Measurements from ENCODE around the gene KRTAP5-11. TPM values are rescaled to one million over a fixed set of nuclear protein-coding genes. Genes with fewer than 3 reads are reported as not detected.
A peak's percentile ranks its signal among the peaks of the same experiment; 100 is the strongest.

KRTAP5-11 gene
- total RNA-seq, 1 donor, result not detected

GRCh38 chr11:71566081-71566620, 16.5 kb downstream of the KRTAP5-11 start:
- no peak overlapping the region for H3K4me3 ChIP-seq (ENCODE audit: low read depth, low read length)
- no peak for DNase-seq (ENCODE audit: low read depth)
- TF ChIP-seq CTCF (IDR thresholded peaks at IDR 0.05; ENCODE audit: insufficient read depth, low read depth, low read length), result no peak

GRCh38 chr11:71565263-71565662, 17.4 kb downstream of the KRTAP5-11 start, which contains the start of gene KRTAP5-10:
Gene KRTAP5-10, plus strand, starts transcription at chr11:71565563. Its CDS starts 25 bp downstream, at chr11:71565588.
- no peak for DNase-seq (ENCODE audit: low read depth)
- TF ChIP-seq CTCF (IDR thresholded peaks at IDR 0.05; ENCODE audit: insufficient read depth, low read depth, low read length), result no peak
- H3K4me3 ChIP-seq (ENCODE audit: low read depth, low read length), result no peak within 1 kb of the TSS

- H3K4me3 ChIP-seq (ENCODE audit: low read depth, low read length), result no peak overlapping the region
- no peak for TF ChIP-seq CTCF (IDR thresholded peaks at IDR 0.05; ENCODE audit: insufficient read depth, low read depth, low read length)
- DNase-seq (ENCODE audit: low read depth), result no peak
Observed at GRCh38 chr11:71564430-71564829, 18.2 kb downstream of the KRTAP5-11 start.

GRCh38 chr11:71563406-71563805, 19.3 kb downstream of the KRTAP5-11 start:
- peak; percentile 34 for DNase-seq (ENCODE audit: low read depth)
- no peak overlapping the region for H3K4me3 ChIP-seq (ENCODE audit: low read depth, low read length)
- peak; percentile 48 for TF ChIP-seq CTCF (IDR thresholded peaks at IDR 0.05; ENCODE audit: insufficient read depth, low read depth, low read length)

GRCh38 chr11:71562120-71562519, 20.6 kb downstream of the KRTAP5-11 start:
- TF ChIP-seq CTCF (IDR thresholded peaks at IDR 0.05; ENCODE audit: insufficient read depth, low read depth, low read length), result no peak

GRCh38 chr11:71558996-71559395, 23.7 kb downstream of the KRTAP5-11 start:
- DNase-seq (ENCODE audit: low read depth), result no peak
- no peak for TF ChIP-seq CTCF (IDR thresholded peaks at IDR 0.05; ENCODE audit: insufficient read depth, low read depth, low read length)
- H3K4me3 ChIP-seq (ENCODE audit: low read depth, low read length), result no peak overlapping the region

More at GRCh38 chr11:71562120-71562519, 20.6 kb downstream of the KRTAP5-11 start:
- DNase-seq (ENCODE audit: low read depth), result no peak
- no peak overlapping the region for H3K4me3 ChIP-seq (ENCODE audit: low read depth, low read length)

GRCh38 chr11:71557257-71557656, 25.4 kb downstream of the KRTAP5-11 start:
- DNase-seq (ENCODE audit: low read depth), result no peak
- TF ChIP-seq CTCF (IDR thresholded peaks at IDR 0.05; ENCODE audit: insufficient read depth, low read depth, low read length), result no peak
- no peak overlapping the region for H3K4me3 ChIP-seq (ENCODE audit: low read depth, low read length)
